BJ (cell line): ENCODE results near the gene PNPLA1. TPM values are rescaled to one million over a fixed set of nuclear protein-coding genes. Genes with fewer than 3 reads are reported as not detected.

Experiments
- CTCF ChIA-PET: fragments of 350-600 bp; formaldehyde crosslinking; extraction: SDS; loops from one replicate; lab custom pipeline; 2021; ENCODE audit warnings: antibody characterized with exemption, inconsistent platforms; lab: Yijun Ruan, JAX
- POLR2A ChIA-PET: fragments of 300-600 bp; sonication (Branson Sonifier 250); formaldehyde crosslinking; extraction: SDS; loops from one replicate; lab custom pipeline; 2021; ENCODE audit warnings: antibody characterized with exemption; lab: Charles Lee
- DNase-seq: peaks from one replicate; pipeline ENCODE4 v3.0.0-alpha.2; 2011; ENCODE audit warnings: low read depth
- H3K27me3 ChIP-seq: 2 replicates; pipeline ENCODE4 v1.6.0; 2011; ENCODE audit warnings: low read length; ENCODE audit not compliant: control insufficient read depth, insufficient read depth
- H3K36me3 ChIP-seq: 2 replicates; pipeline ENCODE4 v1.5.1; 2011; ENCODE audit warnings: low read length; ENCODE audit not compliant: control insufficient read depth, insufficient read depth
- H3K4me3 ChIP-seq: 2 replicates; pipeline ENCODE4 v1.5.1; 2011; ENCODE audit warnings: low read depth, mild to moderate bottlenecking, control low read depth, low read length
- polyA plus RNA-seq: library from polyadenylated mRNA; depleted of rRNA; stranded (reverse); fragments of >200 nt; gene quantifications from 2 replicates; pipeline ENCODE4 v1.2.3, GENCODE V29; 2011
- TF ChIP-seq, protein P1 (sequence below): IDR thresholded peaks from 2 replicates; pipeline ENCODE4 v1.5.1; 2011; ENCODE audit warnings: low read depth, mild to moderate bottlenecking, control low read depth, inconsistent platforms, low read length, moderate library complexity; ENCODE audit not compliant: insufficient read depth

Gene PNPLA1
- polyA plus RNA-seq, 1 experiment: not detected

- ChIA-PET POLR2A (no interaction called here), CTCF (interaction anchor here (6.5 kb wide), 1 partner anchor 17 kb away, joined by 132 read pairs; no protein-coding TSS in a partner anchor)
- Histone ChIP-seq H3K36me3 (no peaks in the 10 kb centered on the region), H3K4me3 (no peak overlapping the region), H3K27me3 (peaks cover 40% of the 10 kb centered on the region)
- no peak for DNase-seq
- TF ChIP-seq, protein P1, sequence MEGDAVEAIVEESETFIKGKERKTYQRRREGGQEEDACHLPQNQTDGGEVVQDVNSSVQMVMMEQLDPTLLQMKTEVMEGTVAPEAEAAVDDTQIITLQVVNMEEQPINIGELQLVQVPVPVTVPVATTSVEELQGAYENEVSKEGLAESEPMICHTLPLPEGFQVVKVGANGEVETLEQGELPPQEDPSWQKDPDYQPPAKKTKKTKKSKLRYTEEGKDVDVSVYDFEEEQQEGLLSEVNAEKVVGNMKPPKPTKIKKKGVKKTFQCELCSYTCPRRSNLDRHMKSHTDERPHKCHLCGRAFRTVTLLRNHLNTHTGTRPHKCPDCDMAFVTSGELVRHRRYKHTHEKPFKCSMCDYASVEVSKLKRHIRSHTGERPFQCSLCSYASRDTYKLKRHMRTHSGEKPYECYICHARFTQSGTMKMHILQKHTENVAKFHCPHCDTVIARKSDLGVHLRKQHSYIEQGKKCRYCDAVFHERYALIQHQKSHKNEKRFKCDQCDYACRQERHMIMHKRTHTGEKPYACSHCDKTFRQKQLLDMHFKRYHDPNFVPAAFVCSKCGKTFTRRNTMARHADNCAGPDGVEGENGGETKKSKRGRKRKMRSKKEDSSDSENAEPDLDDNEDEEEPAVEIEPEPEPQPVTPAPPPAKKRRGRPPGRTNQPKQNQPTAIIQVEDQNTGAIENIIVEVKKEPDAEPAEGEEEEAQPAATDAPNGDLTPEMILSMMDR: no peak
Observed at GRCh38 chr6:36339146-36339545, 69.3 kb downstream of the PNPLA1 start.

DNA sequence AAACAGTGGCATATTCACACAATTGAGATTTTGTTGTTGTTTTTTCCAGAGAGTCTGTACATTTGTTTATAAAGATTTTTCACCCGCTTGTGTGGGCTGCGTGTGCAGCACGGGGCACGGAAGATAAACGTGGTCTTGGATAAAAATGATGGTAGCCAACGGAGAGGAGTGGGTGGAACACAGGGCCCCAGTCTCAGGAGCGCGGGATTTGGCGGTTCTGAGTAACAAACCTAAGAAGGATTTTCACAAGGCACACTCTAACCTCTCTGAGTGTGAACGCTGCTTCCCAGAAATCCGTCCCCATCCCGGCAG is 70.4 kb downstream of the PNPLA1 start:
- ChIA-PET CTCF (interaction anchor here (0.7 to 6.5 kb wide), 16 partner anchors 10 to 182 kb away, joined by 3 to 132 read pairs (median 5); no protein-coding TSS in a partner anchor), POLR2A (no interaction called here)
- TF ChIP-seq, protein P1: no peak
- Histone ChIP-seq H3K4me3 (no peak overlapping the region), H3K36me3 (no peaks in the 10 kb centered on the region), H3K27me3 (peaks cover 32% of the 10 kb centered on the region)
- no peak for DNase-seq

DNA sequence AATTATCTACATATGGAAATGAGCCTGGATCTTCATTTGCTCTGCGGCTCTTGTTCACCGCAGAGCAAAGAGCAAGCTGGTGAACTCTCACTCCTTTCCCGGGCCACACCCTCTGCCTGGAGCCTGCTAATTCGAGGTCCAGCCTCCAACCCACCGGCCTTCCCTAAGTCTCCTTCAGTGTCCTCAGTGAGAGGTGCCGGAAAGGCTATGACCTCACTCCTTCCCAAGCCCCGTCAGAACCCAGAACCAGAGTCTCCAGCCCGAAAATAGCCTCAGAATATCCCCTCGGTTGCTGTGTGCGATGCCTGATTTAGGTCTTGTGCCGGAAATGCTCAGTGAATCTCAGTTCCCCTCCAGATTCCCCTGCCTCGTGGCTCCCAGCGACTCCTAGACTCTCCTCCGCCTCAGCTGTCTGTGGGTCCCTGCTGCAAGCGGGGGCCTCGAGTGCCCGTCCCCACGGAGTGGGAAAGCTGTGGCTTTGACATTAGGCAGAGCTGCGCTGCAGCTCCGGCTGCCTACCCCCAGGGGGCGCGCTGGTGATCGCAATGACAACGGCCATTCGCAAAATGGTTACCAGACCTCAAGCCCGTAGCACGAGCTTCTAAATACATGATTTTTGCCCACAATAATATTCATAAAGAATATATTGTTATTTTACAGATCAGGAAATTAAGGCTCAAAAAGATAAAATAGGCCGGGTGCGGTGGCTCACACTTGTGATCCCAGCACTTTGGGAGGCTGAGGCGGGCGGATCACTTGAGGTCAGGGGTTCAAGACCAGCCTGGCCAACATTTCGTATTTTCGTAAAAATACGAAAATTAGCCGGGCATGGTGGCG is 71.0 kb downstream of the PNPLA1 start:
- Histone ChIP-seq H3K36me3 (no peaks in the 10 kb centered on the region), H3K27me3 (peaks cover 29% of the 10 kb centered on the region), H3K4me3 (peak overlapping the region; percentile 28)
- no peak for DNase-seq
- TF ChIP-seq, protein P1: peak; percentile 99
- ChIA-PET CTCF (interaction anchor here (0.6 to 6.5 kb wide), 31 partner anchors 8 to 480 kb away, joined by 3 to 132 read pairs (median 4); no protein-coding TSS in a partner anchor), POLR2A (interaction anchor here (0.7 to 0.8 kb wide), 2 partner anchors 38 to 263 kb away, joined by 3 read pairs; no protein-coding TSS in a partner anchor)

DNA sequence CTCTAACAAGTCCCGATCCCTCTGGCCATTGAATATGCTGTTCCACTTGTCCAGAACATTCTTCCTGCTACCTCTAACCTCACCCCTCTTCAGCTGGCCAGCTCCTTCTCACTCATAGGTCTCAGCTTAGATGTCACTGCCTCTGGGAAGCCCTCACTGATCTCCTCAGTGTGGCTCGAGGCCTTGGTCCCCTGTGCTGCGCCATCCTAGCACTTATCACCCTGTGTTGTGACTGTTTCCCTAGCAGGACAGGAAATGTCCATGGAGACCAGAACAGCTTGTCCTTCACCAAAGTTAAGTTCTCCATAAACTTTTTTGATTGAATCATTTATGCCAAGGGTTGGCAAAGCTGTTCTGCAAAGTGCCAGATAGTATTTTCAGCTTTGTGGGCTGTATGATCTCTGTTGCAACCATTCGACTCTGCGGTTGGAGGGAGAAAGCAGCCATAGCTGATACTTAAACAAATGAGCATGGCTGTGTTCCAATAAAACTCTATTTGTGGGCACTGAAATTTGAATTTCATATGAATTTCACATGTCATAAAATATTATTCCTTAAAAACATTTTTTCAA is 73.3 kb downstream of the PNPLA1 start:
- no peak overlapping the region for H3K4me3 ChIP-seq
- CTCF ChIA-PET: interaction anchor here (1.2 to 6.5 kb wide), 4 partner anchors 9 to 221 kb away, joined by 3 to 132 read pairs (median 6); no protein-coding TSS in a partner anchor
- H3K27me3 ChIP-seq: peaks cover 16% of the 10 kb centered on the region
- TF ChIP-seq, protein P1: no peak
- H3K36me3 ChIP-seq: no peaks in the 10 kb centered on the region
- no peak for DNase-seq
- POLR2A ChIA-PET: no interaction called here

- TF ChIP-seq, protein P1: no peak
Observed at GRCh38 chr6:36345681-36346466, 76.0 kb downstream of the PNPLA1 start.

More at GRCh38 chr6:36345681-36346466, 76.0 kb downstream of the PNPLA1 start:
- POLR2A ChIA-PET: no interaction called here
- H3K4me3 ChIP-seq: no peak overlapping the region
- no peaks in the 10 kb centered on the region for H3K36me3 ChIP-seq
- CTCF ChIA-PET: interaction anchor here (0.9 to 1.5 kb wide), 3 partner anchors 10 to 14 kb away, joined by 3 to 5 read pairs (median 3); no protein-coding TSS in a partner anchor
- peaks cover 3% of the 10 kb centered on the region; the same call in 1 of the 2 replicates for H3K27me3 ChIP-seq
- no peak for DNase-seq
